Naive B cell (primary cell): ENCODE data around the gene LINC00237. TPM values are rescaled to one million over a fixed set of nuclear protein-coding genes. Genes with fewer than 3 reads are reported as not detected.

Experiments
- ATAC-seq, 2 donors: fragments of 150-1000 bp; cut with Tn5 transposase; 2 replicates each; pipeline ENCODE4 v1.10.0; 2021; ENCODE audit warnings: low read depth in 2 of 2, mild to moderate bottlenecking in 2 of 2, moderate library complexity in 2 of 2
- DNase-seq: peaks from one replicate; pipeline ENCODE4 v3.0.0; 2022
- H3K27ac Mint-ChIP-seq, 6 donors: one replicate each; pipeline ENCODE4 v1.8.0; 2020 to 2022; ENCODE audit warnings: mild to moderate bottlenecking in 6 of 6, mixed read lengths in 6 of 6, moderate library complexity in 5 of 6, inconsistent platforms in 2 of 6
- H3K27me3 Mint-ChIP-seq, 3 donors: one replicate each; pipeline ENCODE4 v1.8.0; 2021 to 2022; ENCODE audit warnings: mixed read lengths in 3 of 3, mild to moderate bottlenecking in 1 of 3
- H3K36me3 Mint-ChIP-seq, 2 donors: one replicate each; pipeline ENCODE4 v1.8.0; 2020 to 2022; ENCODE audit warnings: mixed read lengths in 2 of 2, inconsistent platforms in 1 of 2, mild to moderate bottlenecking in 1 of 2
- H3K4me1 Mint-ChIP-seq, 3 donors: one replicate each; pipeline ENCODE4 v1.8.0; 2020 to 2022; ENCODE audit warnings: mixed read lengths in 3 of 3, inconsistent platforms in 1 of 3, mild to moderate bottlenecking in 1 of 3, moderate library complexity in 1 of 3
- H3K4me3 Mint-ChIP-seq, 8 donors: one replicate each; pipeline ENCODE4 v1.8.0; 2020 to 2022; ENCODE audit warnings: mild to moderate bottlenecking in 8 of 8, mixed read lengths in 8 of 8, moderate library complexity in 8 of 8, inconsistent platforms in 2 of 8
- H3K9me3 Mint-ChIP-seq, 7 donors: one replicate each; pipeline ENCODE4 v1.8.0; 2020 to 2022; ENCODE audit warnings: mixed read lengths in 7 of 7, mild to moderate bottlenecking in 5 of 7, inconsistent platforms in 2 of 7, moderate library complexity in 1 of 7
- polyA plus RNA-seq, 6 donors: library from polyadenylated mRNA; unstranded; fragments of 300-500 nt; fragmentation: Illumina TruSeq; gene quantifications; one replicate each; pipeline ENCODE4 v1.2.3, GENCODE V29; 2021; ENCODE audit warnings: low read depth in 6 of 6

LINC00237 gene
- polyA plus RNA-seq, result under 1 TPM in 2 of 6 donors, not detected in 4; 0.29 to 0.70 TPM

DNA sequence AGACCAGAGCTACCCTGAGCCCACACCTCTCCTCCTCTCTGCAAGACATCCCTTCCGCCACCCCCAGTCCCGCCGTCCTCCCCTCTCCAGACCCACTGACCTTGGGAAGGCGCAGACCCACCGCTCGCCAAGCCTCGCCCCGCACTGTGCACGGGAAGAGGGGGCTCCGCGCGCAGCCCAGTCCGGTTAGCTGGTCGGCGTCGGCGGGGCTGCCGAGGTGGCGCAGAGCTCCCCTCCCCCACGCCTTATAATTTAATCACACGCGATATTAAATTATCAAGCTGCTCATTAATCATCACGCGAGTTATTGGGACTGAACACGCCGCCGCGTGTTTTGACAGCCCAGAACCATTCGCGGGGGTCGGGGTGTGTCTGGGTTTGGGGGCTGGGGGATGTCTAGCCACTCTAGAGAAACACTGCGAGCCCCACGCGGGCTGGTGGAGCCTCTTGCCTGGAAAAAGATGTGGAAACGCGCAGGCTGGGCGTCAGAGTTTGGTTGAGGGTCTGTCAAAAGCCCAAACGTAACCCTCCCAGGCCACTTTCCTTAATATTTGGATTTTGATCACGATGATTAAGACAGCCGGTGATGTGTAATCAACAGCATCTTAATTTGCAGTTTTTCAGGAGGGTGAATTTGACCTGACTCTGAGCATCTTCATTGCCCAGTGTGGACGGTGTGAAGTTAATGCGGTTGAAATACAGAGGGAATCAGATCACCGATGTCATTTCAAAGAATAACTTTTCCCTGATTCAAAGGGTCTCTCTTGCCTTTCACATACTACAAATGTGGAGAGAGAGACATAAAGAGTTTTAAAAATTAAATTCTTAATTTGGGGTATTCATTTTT lies at the start of gene LINC00237:
TSS of gene LINC00237 (minus strand) at position 188 of the 847 bp plus-strand sequence.
- H3K27ac Mint-ChIP-seq, result peak within 1 kb of the TSS in 2 of 6 donors; percentile 79 to 80
- DNase-seq, result no peak
- H3K4me3 Mint-ChIP-seq, result peak within 1 kb of the TSS in 5 of 8 donors; percentile 15 to 77 (median 40)
- peaks cover 11 to 25% (median 19%) of the 10 kb centered on the region in 3 donors for H3K4me1 Mint-ChIP-seq
- peaks cover 0 to 15% (median 5%) of the 10 kb centered on the region in 7 donors for H3K9me3 Mint-ChIP-seq
- H3K27me3 Mint-ChIP-seq, result peaks cover 67 to 86% (median 72%) of the 10 kb centered on the region in 3 donors
- ATAC-seq, result no peak
- H3K36me3 Mint-ChIP-seq, result peaks cover 0 to 4% of the 10 kb centered on the region in 2 donors

GRCh38 chr20:21155268-21155667 lies 49.1 kb upstream of the LINC00237 start:
- no peak for DNase-seq
- H3K27ac Mint-ChIP-seq, result no peak overlapping the region
- no peak overlapping the region for H3K4me3 Mint-ChIP-seq
- no peak for ATAC-seq
- H3K9me3 Mint-ChIP-seq, result peaks cover 0 to 2% (median 0%) of the 10 kb centered on the region in 7 donors
- H3K27me3 Mint-ChIP-seq, result no peaks in the 10 kb centered on the region
- H3K4me1 Mint-ChIP-seq, result peaks cover 6 to 9% (median 7%) of the 10 kb centered on the region in 3 donors
- peaks cover 14 to 30% of the 10 kb centered on the region in 2 donors for H3K36me3 Mint-ChIP-seq

DNA sequence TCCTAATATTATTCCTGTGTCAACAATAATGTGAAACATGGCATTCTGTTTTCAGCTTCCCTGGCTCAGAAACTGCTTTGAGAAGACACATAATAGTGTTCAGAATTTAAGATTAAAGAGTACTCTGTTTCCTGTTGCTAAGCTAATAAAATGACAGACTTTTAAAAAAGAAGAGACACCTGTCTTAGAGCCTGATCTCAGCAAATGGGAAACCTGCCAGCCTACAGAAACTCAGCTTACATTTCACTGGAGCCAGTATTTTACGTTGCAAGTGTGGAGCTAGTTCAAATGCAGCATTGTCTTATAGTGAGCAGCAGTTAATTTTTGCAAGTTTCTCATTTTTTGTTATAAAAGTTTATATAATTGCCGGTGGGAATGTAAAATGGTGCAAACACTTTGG lies 48.5 kb upstream of the LINC00237 start:
- Mint-ChIP-seq H3K4me3 (no peak overlapping the region), H3K27ac (no peak overlapping the region), H3K4me1 (peaks cover under 1 to 5% (median 4%) of the 10 kb centered on the region in 3 donors), H3K9me3 (no peaks in the 10 kb centered on the region), H3K27me3 (no peaks in the 10 kb centered on the region), H3K36me3 (peaks cover 12 to 28% of the 10 kb centered on the region in 2 donors)
- no peak for DNase-seq
- ATAC-seq, result no peak

GRCh38 chr20:21151791-21152190 lies 45.6 kb upstream of the LINC00237 start:
- DNase-seq, result no peak
- Mint-ChIP-seq H3K4me1 (peaks cover 0 to 4% (median 0%) of the 10 kb centered on the region in 3 donors), H3K36me3 (peaks cover 34 to 48% of the 10 kb centered on the region in 2 donors), H3K9me3 (no peaks in the 10 kb centered on the region), H3K27me3 (no peaks in the 10 kb centered on the region), H3K4me3 (no peak overlapping the region), H3K27ac (peak overlapping the region in 1 of 6 donors; percentile 29)
- no peak for ATAC-seq

DNA sequence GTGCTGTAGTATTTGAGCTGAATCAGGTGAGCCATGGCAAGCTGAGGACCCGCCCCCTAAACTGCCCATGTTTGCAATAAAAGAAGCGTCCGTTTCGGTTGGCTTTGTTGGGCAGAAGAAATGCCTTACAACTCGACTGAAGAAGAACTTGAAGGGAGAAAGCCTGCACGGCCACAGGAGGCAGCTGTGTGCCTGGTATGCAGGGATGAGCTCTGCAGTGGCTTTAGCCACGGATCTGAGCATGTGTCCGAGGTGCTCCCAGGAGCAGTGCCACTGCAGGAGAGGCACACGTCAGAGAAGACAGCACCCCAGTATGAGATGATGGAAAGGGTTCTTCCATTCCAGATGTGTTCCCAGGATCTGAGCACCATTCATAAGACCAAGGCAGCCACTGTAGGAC lies 43.2 kb upstream of the LINC00237 start:
- ATAC-seq (no peak), DNase-seq (no peak)
- Mint-ChIP-seq H3K4me1 (peaks cover 0 to 4% (median 0%) of the 10 kb centered on the region in 3 donors), H3K27ac (peak overlapping the region in 1 of 6 donors; percentile 41), H3K27me3 (no peaks in the 10 kb centered on the region), H3K9me3 (no peaks in the 10 kb centered on the region), H3K4me3 (no peak overlapping the region), H3K36me3 (peaks cover 30 to 42% of the 10 kb centered on the region in 2 donors)

DNA sequence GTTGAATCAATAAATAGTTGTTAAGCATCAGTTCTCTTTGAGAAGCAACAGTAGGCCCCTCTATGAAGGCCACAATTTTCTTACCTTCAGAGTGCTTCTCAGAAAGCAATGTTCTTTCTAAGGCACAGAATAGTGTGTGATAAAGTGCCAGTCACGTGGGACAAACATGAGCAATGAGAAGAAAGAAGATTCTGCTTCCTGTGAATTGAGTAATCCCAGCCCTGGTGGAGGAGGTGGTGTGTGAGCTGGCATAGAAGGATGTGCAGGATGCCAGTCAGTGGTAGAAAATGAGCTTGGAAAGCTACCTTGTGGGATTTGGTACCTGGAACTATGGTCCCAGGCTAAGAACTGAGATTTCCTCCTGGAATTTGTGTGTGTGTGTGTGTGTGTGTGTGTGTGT lies 41.4 kb upstream of the LINC00237 start:
- Mint-ChIP-seq H3K4me1 (peaks cover 0 to 4% (median 0%) of the 10 kb centered on the region in 3 donors), H3K9me3 (no peaks in the 10 kb centered on the region), H3K27ac (peak overlapping the region in 2 of 6 donors; percentile 39 to 44), H3K36me3 (peaks cover 26 to 38% of the 10 kb centered on the region in 2 donors), H3K27me3 (no peaks in the 10 kb centered on the region), H3K4me3 (no peak overlapping the region)
- DNase-seq (no peak), ATAC-seq (no peak)

- Mint-ChIP-seq H3K27me3 (no peaks in the 10 kb centered on the region), H3K27ac (no peak overlapping the region), H3K4me3 (no peak overlapping the region), H3K9me3 (no peaks in the 10 kb centered on the region), H3K4me1 (peaks cover 0 to 4% (median 0%) of the 10 kb centered on the region in 3 donors), H3K36me3 (peaks cover 31 to 37% of the 10 kb centered on the region in 2 donors)
- DNase-seq, result no peak
- ATAC-seq, result no peak
These were observed 40.1 kb upstream of the LINC00237 start for GRCh38 chr20:21146215-21146614.

DNA sequence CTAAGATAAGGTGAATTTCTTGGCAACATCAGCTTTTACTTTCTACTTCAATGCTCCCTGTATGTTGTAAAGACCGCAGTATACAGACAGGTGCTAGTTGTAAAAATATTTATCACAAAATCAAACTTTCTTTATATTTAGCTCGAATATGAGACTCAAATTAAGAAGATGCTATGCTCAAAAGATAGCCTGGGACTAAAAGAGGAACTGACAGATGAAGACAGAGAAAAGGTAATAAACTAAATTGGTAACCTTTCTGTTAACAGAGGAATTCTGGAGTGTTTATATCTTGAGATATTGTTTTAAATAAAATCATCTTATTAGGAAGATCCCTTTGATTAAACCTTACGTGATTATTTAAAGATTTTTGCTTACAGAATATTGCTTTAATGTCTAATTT lies 39.3 kb upstream of the LINC00237 start:
- no peak overlapping the region for H3K4me3 Mint-ChIP-seq
- no peak overlapping the region for H3K27ac Mint-ChIP-seq
- no peak for DNase-seq
- no peaks in the 10 kb centered on the region for H3K27me3 Mint-ChIP-seq
- peaks cover 29 to 37% of the 10 kb centered on the region in 2 donors for H3K36me3 Mint-ChIP-seq
- peaks cover 0 to 4% (median 0%) of the 10 kb centered on the region in 3 donors for H3K4me1 Mint-ChIP-seq
- ATAC-seq, result no peak
- H3K9me3 Mint-ChIP-seq, result no peaks in the 10 kb centered on the region

DNA sequence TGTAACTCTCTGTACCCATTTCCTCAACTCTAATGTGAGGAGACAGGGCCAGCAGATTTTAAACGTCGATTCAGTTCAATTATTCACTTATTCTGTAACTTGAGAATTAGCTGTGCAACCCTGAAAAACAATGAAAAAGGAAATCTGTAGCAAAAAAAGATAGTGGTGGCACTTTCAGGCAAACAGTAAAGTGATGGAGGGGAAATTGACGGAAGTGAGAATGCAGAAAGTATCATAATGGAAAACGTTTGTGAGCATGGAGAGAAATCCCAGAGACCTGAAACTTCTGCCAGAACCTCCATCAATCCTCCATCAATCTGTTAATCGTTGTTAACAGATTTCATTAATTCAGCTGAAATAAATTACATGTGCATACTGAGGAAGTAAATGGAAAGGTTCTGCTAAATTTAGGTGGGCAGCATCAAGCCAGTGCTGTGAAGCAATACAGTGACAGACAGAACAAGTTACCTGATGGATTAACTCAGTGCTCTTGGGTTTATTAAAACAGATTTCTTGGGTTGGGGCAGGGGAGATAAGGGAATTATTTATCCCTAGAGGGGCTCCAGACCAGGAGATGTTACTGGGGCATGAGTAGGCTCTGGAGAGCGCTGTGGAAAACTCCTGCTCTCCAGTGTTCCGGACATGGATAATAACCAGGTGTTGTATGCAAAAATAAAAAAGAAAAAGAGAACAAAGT lies 37.2 kb upstream of the LINC00237 start:
- DNase-seq (no peak), ATAC-seq (no peak)
- Mint-ChIP-seq H3K4me3 (no peak overlapping the region), H3K4me1 (no peaks in the 10 kb centered on the region), H3K36me3 (peaks cover 25 to 30% of the 10 kb centered on the region in 2 donors), H3K27me3 (no peaks in the 10 kb centered on the region), H3K9me3 (no peaks in the 10 kb centered on the region), H3K27ac (no peak overlapping the region)

DNA sequence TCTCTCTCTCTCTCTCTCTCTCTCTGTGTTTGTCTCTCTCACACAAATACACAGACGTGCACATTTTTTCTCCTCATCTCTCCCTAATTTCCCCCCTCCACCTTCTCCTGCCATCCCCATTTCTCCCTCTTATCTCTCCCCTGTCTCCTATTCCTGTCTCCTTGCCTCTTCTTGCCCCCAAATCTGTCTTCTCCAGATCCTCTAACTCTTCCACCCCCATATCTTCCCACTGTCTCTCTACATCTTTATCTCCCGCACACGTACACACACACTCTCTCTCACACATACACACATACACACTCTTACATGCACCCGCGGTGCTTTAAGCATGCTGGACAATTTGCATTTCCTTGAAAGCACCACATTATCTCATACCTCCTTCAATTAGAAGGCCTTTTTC lies 35.7 kb upstream of the LINC00237 start:
- Mint-ChIP-seq H3K4me1 (no peaks in the 10 kb centered on the region), H3K9me3 (no peaks in the 10 kb centered on the region), H3K4me3 (no peak overlapping the region), H3K27ac (no peak overlapping the region), H3K36me3 (peaks cover 21 to 27% of the 10 kb centered on the region in 2 donors), H3K27me3 (no peaks in the 10 kb centered on the region)
- DNase-seq (no peak), ATAC-seq (no peak)

DNA sequence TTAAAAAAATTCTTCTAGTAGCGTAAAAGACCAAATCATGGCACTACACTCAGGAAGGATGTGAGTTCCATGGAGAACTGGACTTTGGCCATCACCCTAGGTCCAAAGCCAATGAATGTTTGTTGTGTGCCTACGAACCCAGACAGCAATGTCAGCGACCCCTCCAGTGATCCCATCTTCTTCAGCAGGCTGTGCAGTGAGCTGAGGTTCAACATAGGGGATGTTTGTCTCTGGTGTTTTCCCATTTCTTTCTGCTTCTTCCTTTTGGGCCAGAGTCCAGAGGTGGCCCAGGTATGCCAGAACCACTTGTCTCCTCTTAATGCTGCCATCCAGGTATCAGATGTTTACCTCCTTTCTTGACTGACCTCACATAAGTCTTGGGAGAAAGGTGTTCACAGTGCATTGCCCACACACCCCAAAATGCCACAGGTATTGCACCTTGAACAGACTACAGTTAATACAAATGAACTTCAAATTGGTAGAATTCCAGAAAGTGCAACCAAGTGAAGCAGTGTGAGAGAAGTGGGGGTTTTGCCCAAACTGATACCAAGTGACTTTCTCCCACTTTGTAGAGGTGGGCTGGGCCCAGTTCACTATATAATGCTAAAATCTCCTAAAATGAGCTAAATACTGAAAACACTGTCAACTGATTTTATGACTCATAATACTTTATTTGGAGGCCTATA lies 33.9 kb upstream of the LINC00237 start:
- ATAC-seq, result no peak
- peaks cover 14 to 27% of the 10 kb centered on the region in 2 donors for H3K36me3 Mint-ChIP-seq
- no peaks in the 10 kb centered on the region for H3K9me3 Mint-ChIP-seq
- H3K27ac Mint-ChIP-seq, result peak overlapping the region in 1 of 6 donors; percentile 30
- no peaks in the 10 kb centered on the region for H3K27me3 Mint-ChIP-seq
- no peak overlapping the region for H3K4me3 Mint-ChIP-seq
- no peak for DNase-seq
- H3K4me1 Mint-ChIP-seq, result no peaks in the 10 kb centered on the region

- ATAC-seq (no peak), DNase-seq (no peak)
- no peaks in the 10 kb centered on the region for H3K27me3 Mint-ChIP-seq
- no peaks in the 10 kb centered on the region for H3K4me1 Mint-ChIP-seq
- no peak overlapping the region for H3K4me3 Mint-ChIP-seq
- H3K27ac Mint-ChIP-seq, result peak overlapping the region in 1 of 6 donors; percentile 57
- peaks cover 22 to 24% of the 10 kb centered on the region in 2 donors for H3K36me3 Mint-ChIP-seq
- no peaks in the 10 kb centered on the region for H3K9me3 Mint-ChIP-seq
These were observed 30.9 kb upstream of the LINC00237 start for GRCh38 chr20:21137078-21137477.

DNA sequence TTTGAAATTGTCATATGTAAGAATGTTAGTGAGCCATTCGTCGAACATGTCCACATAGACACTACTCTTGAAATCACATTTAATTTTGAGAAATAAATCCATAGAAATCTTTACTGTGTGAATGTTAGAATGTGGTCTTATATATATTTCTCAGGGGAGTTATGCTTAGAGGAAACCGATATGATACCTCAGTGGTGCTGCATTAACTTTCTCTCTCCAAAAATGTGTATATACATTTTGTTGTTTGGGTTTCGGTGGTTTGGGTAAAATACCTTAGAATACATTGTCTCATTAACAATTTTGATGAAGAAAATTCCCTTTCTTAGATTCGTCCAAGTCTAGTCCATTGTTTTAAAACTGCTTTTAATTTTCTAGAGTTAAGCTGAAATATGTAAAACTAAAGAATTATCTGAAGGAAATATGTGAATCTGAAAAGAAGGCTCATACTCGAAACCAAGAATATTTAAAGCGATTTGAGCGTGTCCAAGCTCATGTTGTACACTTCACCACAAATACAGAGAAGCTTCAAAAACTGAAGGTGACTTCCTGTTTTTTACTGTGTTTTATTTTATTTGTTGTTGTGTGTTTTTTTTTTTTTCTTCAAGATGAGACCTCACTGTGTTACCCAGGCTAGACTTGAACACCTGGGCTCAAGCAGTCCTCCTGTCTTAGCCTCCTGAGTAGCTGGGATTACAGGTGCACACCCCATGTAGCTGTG lies 30.0 kb upstream of the LINC00237 start:
- H3K27me3 Mint-ChIP-seq, result no peaks in the 10 kb centered on the region
- ATAC-seq (no peak), DNase-seq (no peak)
- no peaks in the 10 kb centered on the region for H3K4me1 Mint-ChIP-seq
- peak overlapping the region in 1 of 8 donors; percentile 29 for H3K4me3 Mint-ChIP-seq
- H3K36me3 Mint-ChIP-seq, result peaks cover 16 to 24% of the 10 kb centered on the region in 2 donors
- H3K9me3 Mint-ChIP-seq, result no peaks in the 10 kb centered on the region
- no peak overlapping the region for H3K27ac Mint-ChIP-seq
